ENCODE measurements around the gene KCNJ10.
A peak's percentile ranks its signal among the peaks of the same experiment; 100 is the strongest.

KCNJ10 gene

DNA sequence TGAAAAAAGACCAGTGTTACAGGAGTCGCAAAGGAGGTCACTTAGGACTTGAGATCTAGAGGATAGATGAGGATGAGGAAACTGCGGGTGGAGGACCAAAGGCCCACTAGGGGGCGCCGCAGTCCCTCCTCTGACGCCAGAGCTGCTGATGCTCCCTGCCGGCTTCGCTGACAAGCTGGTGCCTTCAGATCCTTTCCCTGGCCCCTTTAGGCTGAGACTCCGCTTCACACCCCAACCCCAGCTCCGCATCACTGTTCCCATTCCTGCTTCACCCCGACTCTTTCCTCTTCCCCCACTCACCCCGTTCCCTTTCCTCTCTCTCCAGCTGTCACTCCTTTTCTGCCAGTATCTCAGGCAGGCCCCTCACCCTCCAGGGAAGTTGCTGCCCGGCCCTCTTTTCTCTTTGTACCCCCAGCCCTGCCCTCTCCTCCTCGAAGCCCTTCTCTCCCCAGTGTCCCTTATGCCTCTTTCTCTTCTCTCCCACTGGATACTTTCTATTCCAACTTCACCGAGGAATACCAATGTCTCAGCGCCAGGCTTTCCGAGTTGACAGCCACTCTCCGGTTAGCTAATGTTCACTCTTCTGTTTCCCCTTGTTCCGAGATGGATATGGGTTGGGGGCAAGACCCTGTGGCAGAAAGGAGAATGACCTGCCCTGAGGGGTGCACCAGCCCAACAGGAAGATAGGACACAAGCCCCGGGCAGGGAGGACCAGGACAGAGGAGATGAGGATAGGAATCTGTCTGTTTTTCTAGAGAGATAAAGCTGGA is 15.9 kb upstream of the KCNJ10 start:
- no peak overlapping the region for H2AFZ ChIP-seq (ENCODE audit: low read depth, low read length, severe bottlenecking)
- H3K9ac ChIP-seq (ENCODE audit: low read length): no peak overlapping the region
- H3K36me3 ChIP-seq (ENCODE audit: low read length): no peaks in the 10 kb centered on the region
- H3K4me2 ChIP-seq (ENCODE audit: low read depth, low read length, poor library complexity, severe bottlenecking): no peak overlapping the region
- no peaks in the 10 kb centered on the region for H3K9me3 ChIP-seq (ENCODE audit: insufficient read depth, low read length)
- no peaks in the 10 kb centered on the region for H3F3A ChIP-seq (ENCODE audit: insufficient read depth)
- TF ChIP-seq EZH2phosphoT487 (conservative IDR thresholded peaks at IDR 0.05; ENCODE audit: low read length): no peak
- TF ChIP-seq, protein P1, sequence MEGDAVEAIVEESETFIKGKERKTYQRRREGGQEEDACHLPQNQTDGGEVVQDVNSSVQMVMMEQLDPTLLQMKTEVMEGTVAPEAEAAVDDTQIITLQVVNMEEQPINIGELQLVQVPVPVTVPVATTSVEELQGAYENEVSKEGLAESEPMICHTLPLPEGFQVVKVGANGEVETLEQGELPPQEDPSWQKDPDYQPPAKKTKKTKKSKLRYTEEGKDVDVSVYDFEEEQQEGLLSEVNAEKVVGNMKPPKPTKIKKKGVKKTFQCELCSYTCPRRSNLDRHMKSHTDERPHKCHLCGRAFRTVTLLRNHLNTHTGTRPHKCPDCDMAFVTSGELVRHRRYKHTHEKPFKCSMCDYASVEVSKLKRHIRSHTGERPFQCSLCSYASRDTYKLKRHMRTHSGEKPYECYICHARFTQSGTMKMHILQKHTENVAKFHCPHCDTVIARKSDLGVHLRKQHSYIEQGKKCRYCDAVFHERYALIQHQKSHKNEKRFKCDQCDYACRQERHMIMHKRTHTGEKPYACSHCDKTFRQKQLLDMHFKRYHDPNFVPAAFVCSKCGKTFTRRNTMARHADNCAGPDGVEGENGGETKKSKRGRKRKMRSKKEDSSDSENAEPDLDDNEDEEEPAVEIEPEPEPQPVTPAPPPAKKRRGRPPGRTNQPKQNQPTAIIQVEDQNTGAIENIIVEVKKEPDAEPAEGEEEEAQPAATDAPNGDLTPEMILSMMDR (IDR thresholded peaks at IDR 0.05; ENCODE audit: insufficient read depth, low read length, poor library complexity, severe bottlenecking): peak; percentile 63
- no peaks in the 10 kb centered on the region for H3K9me2 ChIP-seq (replicated peaks; ENCODE audit: insufficient read depth, low read length)
- no peaks in the 10 kb centered on the region for H4K20me1 ChIP-seq (ENCODE audit: low read depth, low read length)
- H3K27ac ChIP-seq (ENCODE audit: low read depth, low read length): no peak overlapping the region
- H3K27me3 ChIP-seq (ENCODE audit: low read length): no peaks in the 10 kb centered on the region
- H3K4me3 ChIP-seq (ENCODE audit: insufficient read depth, low read length, poor library complexity, severe bottlenecking): no peak overlapping the region
- H3K79me2 ChIP-seq (ENCODE audit: insufficient read depth, low read length): no peaks in the 10 kb centered on the region

DNA sequence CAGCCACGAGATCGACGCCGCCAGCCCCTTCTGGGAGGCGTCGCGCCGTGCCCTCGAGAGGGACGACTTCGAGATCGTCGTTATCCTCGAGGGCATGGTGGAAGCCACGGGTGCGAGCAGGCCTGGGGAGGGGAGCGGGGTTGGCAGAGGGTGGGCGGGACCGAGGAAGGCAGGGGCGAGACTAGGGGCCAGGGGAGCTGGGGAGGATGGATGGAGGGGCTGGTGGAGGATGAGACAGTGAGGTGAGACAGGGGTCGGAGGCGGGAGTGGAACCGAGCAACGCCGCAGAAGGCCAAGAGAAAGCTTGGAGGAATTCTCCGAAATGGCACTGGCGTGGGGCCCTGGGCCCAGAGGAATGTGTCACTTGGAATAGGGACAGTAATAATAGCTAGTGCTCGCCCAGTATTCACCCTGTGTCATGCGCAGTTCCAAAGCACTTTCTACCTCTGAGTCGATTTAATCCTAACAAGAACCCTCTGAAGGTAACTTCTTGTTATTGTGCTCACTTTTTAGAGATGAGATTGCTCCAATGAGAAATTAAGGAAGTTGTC is 14.9 kb upstream of the KCNJ10 start:
- no peak overlapping the region for H3K4me2 ChIP-seq (ENCODE audit: low read depth, low read length, poor library complexity, severe bottlenecking)

DNA sequence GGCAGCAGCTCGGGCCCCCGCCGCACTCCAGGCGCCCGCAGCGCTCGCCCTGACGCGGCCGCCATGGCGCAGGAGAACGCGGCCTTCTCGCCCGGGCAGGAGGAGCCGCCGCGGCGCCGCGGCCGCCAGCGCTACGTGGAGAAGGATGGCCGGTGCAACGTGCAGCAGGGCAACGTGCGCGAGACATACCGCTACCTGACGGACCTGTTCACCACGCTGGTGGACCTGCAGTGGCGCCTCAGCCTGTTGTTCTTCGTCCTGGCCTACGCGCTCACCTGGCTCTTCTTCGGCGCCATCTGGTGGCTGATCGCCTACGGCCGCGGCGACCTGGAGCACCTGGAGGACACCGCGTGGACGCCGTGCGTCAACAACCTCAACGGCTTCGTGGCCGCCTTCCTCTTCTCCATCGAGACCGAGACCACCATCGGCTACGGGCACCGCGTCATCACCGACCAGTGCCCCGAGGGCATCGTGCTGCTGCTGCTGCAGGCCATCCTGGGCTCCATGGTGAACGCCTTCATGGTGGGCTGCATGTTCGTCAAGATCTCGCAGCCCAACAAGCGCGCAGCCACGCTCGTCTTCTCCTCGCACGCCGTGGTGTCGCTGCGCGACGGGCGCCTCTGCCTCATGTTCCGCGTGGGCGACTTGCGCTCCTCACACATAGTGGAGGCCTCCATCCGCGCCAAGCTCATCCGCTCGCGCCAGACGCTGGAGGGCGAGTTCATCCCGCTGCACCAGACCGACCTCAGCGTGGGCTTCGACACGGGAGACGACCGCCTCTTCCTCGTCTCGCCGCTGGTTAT is 14.2 kb upstream of the KCNJ10 start:
- Histone ChIP-seq H3K36me3 (ENCODE audit: low read length) (no peaks in the 10 kb centered on the region), H3K9me3 (ENCODE audit: insufficient read depth, low read length) (no peaks in the 10 kb centered on the region), H3K27me3 (ENCODE audit: low read length) (no peaks in the 10 kb centered on the region), H3K9me2 (replicated peaks; ENCODE audit: insufficient read depth, low read length) (no peaks in the 10 kb centered on the region), H3K4me3 (ENCODE audit: insufficient read depth, low read length, poor library complexity, severe bottlenecking) (no peak overlapping the region), H3F3A (ENCODE audit: insufficient read depth) (no peaks in the 10 kb centered on the region), H3K9ac (ENCODE audit: low read length) (no peak overlapping the region), H3K27ac (ENCODE audit: low read depth, low read length) (no peak overlapping the region), H3K79me2 (ENCODE audit: insufficient read depth, low read length) (no peaks in the 10 kb centered on the region), H3K4me2 (ENCODE audit: low read depth, low read length, poor library complexity, severe bottlenecking) (no peak overlapping the region), H4K20me1 (ENCODE audit: low read depth, low read length) (no peaks in the 10 kb centered on the region), H2AFZ (ENCODE audit: low read depth, low read length, severe bottlenecking) (no peak overlapping the region)
- no peak for TF ChIP-seq EZH2phosphoT487 (conservative IDR thresholded peaks at IDR 0.05; ENCODE audit: low read length)
- TF ChIP-seq, protein P1 (IDR thresholded peaks at IDR 0.05; ENCODE audit: insufficient read depth, low read length, poor library complexity, severe bottlenecking): no peak

More for the DNA sequence above, 14.9 kb upstream of the KCNJ10 start:
- Histone ChIP-seq H3K9me3 (ENCODE audit: insufficient read depth, low read length) (no peaks in the 10 kb centered on the region), H4K20me1 (ENCODE audit: low read depth, low read length) (no peaks in the 10 kb centered on the region), H2AFZ (ENCODE audit: low read depth, low read length, severe bottlenecking) (no peak overlapping the region), H3K36me3 (ENCODE audit: low read length) (no peaks in the 10 kb centered on the region), H3K9me2 (replicated peaks; ENCODE audit: insufficient read depth, low read length) (no peaks in the 10 kb centered on the region), H3K4me3 (ENCODE audit: insufficient read depth, low read length, poor library complexity, severe bottlenecking) (no peak overlapping the region), H3K27me3 (ENCODE audit: low read length) (no peaks in the 10 kb centered on the region), H3K27ac (ENCODE audit: low read depth, low read length) (no peak overlapping the region), H3F3A (ENCODE audit: insufficient read depth) (no peaks in the 10 kb centered on the region), H3K9ac (ENCODE audit: low read length) (no peak overlapping the region), H3K79me2 (ENCODE audit: insufficient read depth, low read length) (no peaks in the 10 kb centered on the region)
- TF ChIP-seq, protein P1 (IDR thresholded peaks at IDR 0.05; ENCODE audit: insufficient read depth, low read length, poor library complexity, severe bottlenecking): no peak
- TF ChIP-seq EZH2phosphoT487 (conservative IDR thresholded peaks at IDR 0.05; ENCODE audit: low read length): no peak
